Effector memory CD4-positive, alpha-beta T cell (primary cell): Measurements from ENCODE around the gene ZNF385A.

Source experiments
- DNase-seq, 3 donors: peaks; one replicate each; pipeline ENCODE4 v3.0.0-alpha.2; 2020
- H3K27ac ChIP-seq: 2 replicates; pipeline ENCODE4 v1.7.0; 2013; ENCODE audit warnings: mild to moderate bottlenecking, low read length, moderate library complexity; ENCODE audit not compliant: insufficient read depth, poor library complexity, severe bottlenecking
- H3K27me3 ChIP-seq: replicated peaks from 2 replicates; pipeline ENCODE4 v1.7.0; 2013; ENCODE audit warnings: mild to moderate bottlenecking, low read length; ENCODE audit not compliant: insufficient read depth, control insufficient read depth, poor library complexity, severe bottlenecking
- H3K36me3 ChIP-seq: 2 replicates; pipeline ENCODE4 v1.7.0; 2013; ENCODE audit warnings: mild to moderate bottlenecking, low read length, moderate library complexity; ENCODE audit not compliant: control insufficient read depth, insufficient read depth
- H3K4me1 ChIP-seq: 2 replicates; pipeline ENCODE4 v1.7.0; 2013; ENCODE audit warnings: low read length, mild to moderate bottlenecking; ENCODE audit not compliant: control insufficient read depth, insufficient read depth, poor library complexity, severe bottlenecking
- H3K4me3 ChIP-seq: 2 replicates; pipeline ENCODE4 v1.7.0; 2013; ENCODE audit warnings: low read length, low read depth, mild to moderate bottlenecking; ENCODE audit not compliant: insufficient read depth, poor library complexity, severe bottlenecking
- H3K9me3 ChIP-seq: 2 replicates; pipeline ENCODE4 v1.7.0; 2013; ENCODE audit warnings: mild to moderate bottlenecking, low read length, moderate library complexity; ENCODE audit not compliant: control insufficient read depth

The ZNF385A gene

GRCh38 chr12:54340846-54341245, 43.7 kb downstream of the ZNF385A start:
- no peaks in the 10 kb centered on the region for H3K4me1 ChIP-seq
- no peaks in the 10 kb centered on the region for H3K9me3 ChIP-seq
- H3K4me3 ChIP-seq = no peak overlapping the region
- peaks cover 51% of the 10 kb centered on the region for H3K36me3 ChIP-seq
- H3K27ac ChIP-seq = no peak overlapping the region
- H3K27me3 ChIP-seq = no peaks in the 10 kb centered on the region
- DNase-seq = no peak

- Histone ChIP-seq H3K4me1 (peaks cover 2% of the 10 kb centered on the region), H3K27me3 (no peaks in the 10 kb centered on the region), H3K27ac (no peak overlapping the region), H3K9me3 (no peaks in the 10 kb centered on the region), H3K36me3 (peaks cover 35% of the 10 kb centered on the region), H3K4me3 (no peak overlapping the region)
- no peak for DNase-seq
These were observed 45.7 kb downstream of the ZNF385A start for GRCh38 chr12:54338698-54339296.

- no peak overlapping the region for H3K4me3 ChIP-seq
- H3K4me1 ChIP-seq = peaks cover 8% of the 10 kb centered on the region
- H3K27ac ChIP-seq = no peak overlapping the region
- no peak for DNase-seq
- no peaks in the 10 kb centered on the region for H3K9me3 ChIP-seq
- peaks cover 28% of the 10 kb centered on the region for H3K36me3 ChIP-seq
- H3K27me3 ChIP-seq = no peaks in the 10 kb centered on the region
These were observed 46.5 kb downstream of the ZNF385A start for GRCh38 chr12:54337854-54338650.

GRCh38 chr12:54337280-54337842, 47.2 kb downstream of the ZNF385A start:
- H3K4me3 ChIP-seq = no peak overlapping the region
- no peaks in the 10 kb centered on the region for H3K9me3 ChIP-seq
- DNase-seq = no peak
- no peak overlapping the region for H3K27ac ChIP-seq
- peaks cover 8% of the 10 kb centered on the region for H3K4me1 ChIP-seq
- H3K36me3 ChIP-seq = peaks cover 21% of the 10 kb centered on the region
- no peaks in the 10 kb centered on the region for H3K27me3 ChIP-seq

GRCh38 chr12:54333420-54334034, 51.0 kb downstream of the ZNF385A start:
- no peak overlapping the region for H3K4me3 ChIP-seq
- H3K27ac ChIP-seq = no peak overlapping the region
- H3K27me3 ChIP-seq = no peaks in the 10 kb centered on the region
- no peaks in the 10 kb centered on the region for H3K36me3 ChIP-seq
- no peaks in the 10 kb centered on the region for H3K9me3 ChIP-seq
- H3K4me1 ChIP-seq = peaks cover 26% of the 10 kb centered on the region
- DNase-seq = no peak

GRCh38 chr12:54331461-54331860, 53.1 kb downstream of the ZNF385A start:
- H3K9me3 ChIP-seq = no peaks in the 10 kb centered on the region
- H3K4me3 ChIP-seq = no peak overlapping the region
- H3K4me1 ChIP-seq = peaks cover 27% of the 10 kb centered on the region
- H3K27ac ChIP-seq = no peak overlapping the region
- H3K36me3 ChIP-seq = no peaks in the 10 kb centered on the region
- no peak for DNase-seq
- H3K27me3 ChIP-seq = no peaks in the 10 kb centered on the region

- no peak for DNase-seq
- no peaks in the 10 kb centered on the region for H3K9me3 ChIP-seq
- H3K27ac ChIP-seq = no peak overlapping the region
- H3K4me3 ChIP-seq = no peak overlapping the region
- H3K27me3 ChIP-seq = no peaks in the 10 kb centered on the region
- H3K4me1 ChIP-seq = peaks cover 33% of the 10 kb centered on the region
- no peaks in the 10 kb centered on the region for H3K36me3 ChIP-seq
These were observed 54.1 kb downstream of the ZNF385A start for GRCh38 chr12:54330442-54330841.

GRCh38 chr12:54329759-54330158, 54.8 kb downstream of the ZNF385A start:
- H3K36me3 ChIP-seq = no peaks in the 10 kb centered on the region
- H3K4me1 ChIP-seq = peaks cover 33% of the 10 kb centered on the region

GRCh38 chr12:54328595-54329337, 55.8 kb downstream of the ZNF385A start:
- no peaks in the 10 kb centered on the region for H3K36me3 ChIP-seq
- peaks cover 34% of the 10 kb centered on the region for H3K4me1 ChIP-seq
- no peak for DNase-seq
- no peak overlapping the region for H3K4me3 ChIP-seq
- no peaks in the 10 kb centered on the region for H3K27me3 ChIP-seq
- no peaks in the 10 kb centered on the region for H3K9me3 ChIP-seq
- H3K27ac ChIP-seq = no peak overlapping the region

More at GRCh38 chr12:54329759-54330158, 54.8 kb downstream of the ZNF385A start:
- no peaks in the 10 kb centered on the region for H3K27me3 ChIP-seq
- no peak overlapping the region for H3K4me3 ChIP-seq
- no peaks in the 10 kb centered on the region for H3K9me3 ChIP-seq
- no peak overlapping the region for H3K27ac ChIP-seq
- DNase-seq = no peak
